ENCODE results near the gene WFIKKN1. TPM values are rescaled to one million over a fixed set of nuclear protein-coding genes. Genes with fewer than 3 reads are reported as not detected.

Gene WFIKKN1
- total and polyA plus RNA-seq, 5 donors: 0.15 to 0.70 (median 0.23) TPM

GRCh38 chr16:683396-684070, 52.7 kb downstream of the WFIKKN1 start:
- H3K4me3 ChIP-seq (ENCODE audit: low read length): peak overlapping the region; percentile 52
- WGBS: 15% methylated on average over 57 of the region's 57 CpGs
- H3K9me3 ChIP-seq (ENCODE audit: control insufficient read depth, low read length): no peaks in the 10 kb centered on the region
- DNase-seq: peak in 1 of 3 donors; percentile 73
- intact Hi-C loops (cut with DNase I): no loop called here
- H3K4me1 ChIP-seq (ENCODE audit: control insufficient read depth, insufficient read depth, low read length): peaks cover 7% of the 10 kb centered on the region
- H3K27me3 ChIP-seq (ENCODE audit: control insufficient read depth, insufficient read depth): no peaks in the 10 kb centered on the region
- no peak overlapping the region for H3K27ac ChIP-seq (ENCODE audit: low read length)
- ATAC-seq: no peak

Other genes starting within 250 kb of the WFIKKN1 start
- 10 to 100 TPM; 28.0 to 39.5 (median 34.8) TPM for gene PGAP6, start 249.0 kb upstream of the WFIKKN1 start, total RNA-seq
- 33.2 TPM for gene PGAP6, start 249.0 kb upstream of the WFIKKN1 start, polyA plus RNA-seq
- gene NME4, start 233.8 kb upstream of the WFIKKN1 start, total RNA-seq: 10 to 100 TPM; 49.7 to 86.4 (median 66.0) TPM
- gene NME4, start 233.8 kb upstream of the WFIKKN1 start, polyA plus RNA-seq: 73.1 TPM
- 10 to 100 TPM in 3 of 4 donors, 1 to 10 TPM in 1; 8.6 to 14.6 (median 13.3) TPM for gene DECR2, start 229.1 kb upstream of the WFIKKN1 start, total RNA-seq
- 14.3 TPM for gene DECR2, start 229.1 kb upstream of the WFIKKN1 start, polyA plus RNA-seq
- 10 to 100 TPM; 32.2 to 44.6 (median 38.4) TPM for gene RAB11FIP3, start 205.3 kb upstream of the WFIKKN1 start, total RNA-seq
- gene RAB11FIP3, start 205.3 kb upstream of the WFIKKN1 start, polyA plus RNA-seq: 25.1 TPM
- 10 to 100 TPM; 15.4 to 22.1 (median 19.6) TPM for gene CAPN15, start 103.3 kb upstream of the WFIKKN1 start, total RNA-seq
- gene CAPN15, start 103.3 kb upstream of the WFIKKN1 start, polyA plus RNA-seq: 16.9 TPM
- gene PRR35, start 70.6 kb upstream of the WFIKKN1 start, total RNA-seq: not detected
- not detected for gene PRR35, start 70.6 kb upstream of the WFIKKN1 start, polyA plus RNA-seq
- under 1 TPM; 0.22 to 0.62 (median 0.54) TPM for gene NHLRC4, start 64.0 kb upstream of the WFIKKN1 start, total RNA-seq
- 0.84 TPM for gene NHLRC4, start 64.0 kb upstream of the WFIKKN1 start, polyA plus RNA-seq
- gene PIGQ, start 61.0 kb upstream of the WFIKKN1 start, total RNA-seq: 10 to 100 TPM; 19.8 to 23.0 (median 21.6) TPM
- gene PIGQ, start 61.0 kb upstream of the WFIKKN1 start, polyA plus RNA-seq: 22.9 TPM
- gene RAB40C, start 40.9 kb upstream of the WFIKKN1 start, total RNA-seq: 10 to 100 TPM; 10.9 to 13.4 (median 11.9) TPM
- gene RAB40C, start 40.9 kb upstream of the WFIKKN1 start, polyA plus RNA-seq: 13.4 TPM
- gene METTL26, start 5.3 kb downstream of the WFIKKN1 start, total RNA-seq: 10 to 100 TPM; 55.4 to 60.3 (median 56.6) TPM
- gene METTL26, start 5.3 kb downstream of the WFIKKN1 start, polyA plus RNA-seq: 128 TPM
- 100 to 1,000 TPM in 1 of 4 donors, 10 to 100 TPM in 3; 71.2 to 121 (median 85.6) TPM for gene MCRIP2, start 10.8 kb downstream of the WFIKKN1 start, total RNA-seq
- gene MCRIP2, start 10.8 kb downstream of the WFIKKN1 start, polyA plus RNA-seq: 141 TPM
- 10 to 100 TPM; 10.5 to 13.7 (median 12.0) TPM for gene WDR90, start 18.4 kb downstream of the WFIKKN1 start, total RNA-seq
- gene WDR90, start 18.4 kb downstream of the WFIKKN1 start, polyA plus RNA-seq: 8.1 TPM
- 100 to 1,000 TPM in 1 of 4 donors, 10 to 100 TPM in 3; 84.3 to 104 (median 90.8) TPM for gene RHOT2, start 37.1 kb downstream of the WFIKKN1 start, total RNA-seq
- 101 TPM for gene RHOT2, start 37.1 kb downstream of the WFIKKN1 start, polyA plus RNA-seq
- 1 to 10 TPM in 3 of 4 donors, under 1 TPM in 1; 0.89 to 2.9 (median 1.7) TPM for gene RHBDL1, start 44.7 kb downstream of the WFIKKN1 start, total RNA-seq
- gene RHBDL1, start 44.7 kb downstream of the WFIKKN1 start, polyA plus RNA-seq: 2.3 TPM
- gene STUB1, start 49.4 kb downstream of the WFIKKN1 start, total RNA-seq: 100 to 1,000 TPM; 114 to 121 (median 119) TPM
- 126 TPM for gene STUB1, start 49.4 kb downstream of the WFIKKN1 start, polyA plus RNA-seq
- 10 to 100 TPM; 52.0 to 55.7 (median 54.6) TPM for gene JMJD8, start 53.3 kb downstream of the WFIKKN1 start, total RNA-seq
- gene JMJD8, start 53.3 kb downstream of the WFIKKN1 start, polyA plus RNA-seq: 49.7 TPM
- 1 to 10 TPM; 7.1 to 9.0 (median 8.2) TPM for gene WDR24, start 59.4 kb downstream of the WFIKKN1 start, total RNA-seq
- gene WDR24, start 59.4 kb downstream of the WFIKKN1 start, polyA plus RNA-seq: 6.3 TPM
- gene FBXL16, start 74.8 kb downstream of the WFIKKN1 start, total RNA-seq: under 1 TPM; 0.19 to 0.38 (median 0.28) TPM
- 0.34 TPM for gene FBXL16, start 74.8 kb downstream of the WFIKKN1 start, polyA plus RNA-seq
- 10 to 100 TPM; 65.2 to 75.0 (median 69.4) TPM for gene METRN, start 84.1 kb downstream of the WFIKKN1 start, total RNA-seq
- 68.2 TPM for gene METRN, start 84.1 kb downstream of the WFIKKN1 start, polyA plus RNA-seq
- 10 to 100 TPM; 25.7 to 38.8 (median 33.2) TPM for gene ANTKMT, start 90.2 kb downstream of the WFIKKN1 start, total RNA-seq
- gene ANTKMT, start 90.2 kb downstream of the WFIKKN1 start, polyA plus RNA-seq: 37.6 TPM
- gene CCDC78, start 95.5 kb downstream of the WFIKKN1 start, total RNA-seq: under 1 TPM in 3 of 4 donors, not detected in 1; 0.36 to 0.97 (median 0.40) TPM
- gene CCDC78, start 95.5 kb downstream of the WFIKKN1 start, polyA plus RNA-seq: 0.48 TPM
- gene HAGHL, start 96.1 kb downstream of the WFIKKN1 start, total RNA-seq: 10 to 100 TPM in 3 of 4 donors, 1 to 10 TPM in 1; 7.5 to 15.3 (median 12.0) TPM
- gene HAGHL, start 96.1 kb downstream of the WFIKKN1 start, polyA plus RNA-seq: 21.0 TPM
- 10 to 100 TPM; 21.5 to 31.3 (median 23.4) TPM for gene CIAO3, start 110.0 kb downstream of the WFIKKN1 start, total RNA-seq
- 28.2 TPM for gene CIAO3, start 110.0 kb downstream of the WFIKKN1 start, polyA plus RNA-seq
- gene MSLN, start 129.7 kb downstream of the WFIKKN1 start, total RNA-seq: 1 to 10 TPM in 2 of 4 donors, under 1 TPM in 1, not detected in 1; 0.92 to 3.1 (median 1.0) TPM
- gene MSLN, start 129.7 kb downstream of the WFIKKN1 start, polyA plus RNA-seq: not detected
- 10 to 100 TPM in 2 of 4 donors, 1 to 10 TPM in 2; 9.3 to 11.8 (median 9.9) TPM for gene RPUSD1, start 157.4 kb downstream of the WFIKKN1 start, total RNA-seq
- gene RPUSD1, start 157.4 kb downstream of the WFIKKN1 start, polyA plus RNA-seq: 11.5 TPM
- 1 to 10 TPM; 4.0 to 6.9 (median 4.9) TPM for gene CHTF18, start 157.6 kb downstream of the WFIKKN1 start, total RNA-seq
- 3.4 TPM for gene CHTF18, start 157.6 kb downstream of the WFIKKN1 start, polyA plus RNA-seq
- gene GNG13, start 169.7 kb downstream of the WFIKKN1 start, total RNA-seq: not detected
- gene GNG13, start 169.7 kb downstream of the WFIKKN1 start, polyA plus RNA-seq: not detected